Measurements from ENCODE around the gene CCNG1. TPM values are rescaled to one million over a fixed set of nuclear protein-coding genes. Genes with fewer than 3 reads are reported as not detected.
A peak's percentile ranks its signal among the peaks of the same experiment; 100 is the strongest.

The CCNG1 gene
- total and polyA plus RNA-seq, 9 of the 15 experiments (the other 6 are each of a cell fraction or from before 2014, with no cell fraction given), result 121 to 293 (median 245) TPM

DNA sequence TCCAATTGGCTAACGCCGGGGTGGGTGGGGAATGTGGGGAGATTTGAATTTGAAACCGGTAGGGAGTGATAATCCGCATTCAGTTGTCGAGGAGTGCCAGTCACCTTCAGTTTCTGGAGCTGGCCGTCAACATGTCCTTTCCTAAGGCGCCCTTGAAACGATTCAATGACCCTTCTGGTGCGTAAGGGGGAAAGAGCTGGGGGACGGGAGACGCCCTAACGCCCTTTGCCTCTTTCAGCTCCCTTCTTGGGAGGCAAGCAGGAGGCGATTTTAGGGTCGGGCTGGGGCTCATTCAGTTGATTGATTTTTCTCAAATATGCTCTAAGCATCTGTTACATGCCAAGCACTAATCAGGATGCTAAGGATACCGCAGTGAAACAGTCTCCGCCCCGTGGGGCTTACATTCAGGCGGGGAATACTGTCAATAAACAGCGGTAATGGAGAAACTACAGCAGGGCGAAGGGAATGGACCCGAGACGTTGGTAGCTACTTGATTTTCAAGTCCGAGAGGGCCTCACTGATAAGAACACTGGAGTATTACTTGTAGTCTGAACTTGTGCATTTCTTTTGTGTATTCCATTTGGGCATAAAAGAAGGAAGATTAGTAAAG lies 23.3 kb downstream of the CCNG1 start, which contains the start of gene HMMR (continued):
- TF ChIP-seq ZBTB1 (CRISPR knock-in tag; IDR thresholded peaks at IDR 0.05; ENCODE audit: borderline replicate concordance, low read depth) (0 out of 2 replicates have a peak, but pooled peaks have one; percentile 35), BRD9 (IDR thresholded peaks at IDR 0.05; ENCODE audit: low read depth, partially characterized antibody) (peak; percentile 50), ZNF586 (CRISPR knock-in tag; conservative IDR thresholded peaks at IDR 0.05) (no peak), POLR2A (conservative IDR thresholded peaks at IDR 0.05) (peak; percentile 75), RBM34 (IDR thresholded peaks at IDR 0.05; ENCODE audit: borderline replicate concordance, insufficient read depth, low read length) (no peak), CBFA2T2 (conservative IDR thresholded peaks at IDR 0.05) (no peak), ZC3H11A (IDR thresholded peaks at IDR 0.05; ENCODE audit: low read depth, low read length) (no peak), KAT8 (IDR thresholded peaks at IDR 0.05; ENCODE audit: low read depth) (no peak), ETV1 (tag; conservative IDR thresholded peaks at IDR 0.05; ENCODE audit: low read depth) (no peak), FOXP1 (CRISPR knock-in tag; IDR thresholded peaks at IDR 0.05) (no peak), ZNF253 (CRISPR knock-in tag; conservative IDR thresholded peaks at IDR 0.05) (no peak), ZFP36 (IDR thresholded peaks at IDR 0.05; ENCODE audit: low read depth, low read length, partially characterized antibody) (peak; percentile 11), ZKSCAN1 (IDR thresholded peaks at IDR 0.05; ENCODE audit: low read depth, low read length) (no peak), NBN (IDR thresholded peaks at IDR 0.05; ENCODE audit: low read depth) (0 out of 2 replicates have a peak, but pooled peaks have one; percentile 29), SMAD1 (IDR thresholded peaks at IDR 0.05; ENCODE audit: low read depth, low read length, partially characterized antibody) (peak; percentile 67), ZNF282 (CRISPR knock-in tag; IDR thresholded peaks at IDR 0.05) (no peak), JUND (IDR thresholded peaks at IDR 0.05; ENCODE audit: borderline replicate concordance, low read depth, low read length) (0 out of 2 replicates have a peak, but pooled peaks have one; percentile 4), JUND (tag; IDR thresholded peaks at IDR 0.05; ENCODE audit: borderline replicate concordance, low read depth, low read length) (no peak), KDM2B (CRISPR knock-in tag; IDR thresholded peaks at IDR 0.05) (no peak)
- TF ChIP-seq, protein P1, sequence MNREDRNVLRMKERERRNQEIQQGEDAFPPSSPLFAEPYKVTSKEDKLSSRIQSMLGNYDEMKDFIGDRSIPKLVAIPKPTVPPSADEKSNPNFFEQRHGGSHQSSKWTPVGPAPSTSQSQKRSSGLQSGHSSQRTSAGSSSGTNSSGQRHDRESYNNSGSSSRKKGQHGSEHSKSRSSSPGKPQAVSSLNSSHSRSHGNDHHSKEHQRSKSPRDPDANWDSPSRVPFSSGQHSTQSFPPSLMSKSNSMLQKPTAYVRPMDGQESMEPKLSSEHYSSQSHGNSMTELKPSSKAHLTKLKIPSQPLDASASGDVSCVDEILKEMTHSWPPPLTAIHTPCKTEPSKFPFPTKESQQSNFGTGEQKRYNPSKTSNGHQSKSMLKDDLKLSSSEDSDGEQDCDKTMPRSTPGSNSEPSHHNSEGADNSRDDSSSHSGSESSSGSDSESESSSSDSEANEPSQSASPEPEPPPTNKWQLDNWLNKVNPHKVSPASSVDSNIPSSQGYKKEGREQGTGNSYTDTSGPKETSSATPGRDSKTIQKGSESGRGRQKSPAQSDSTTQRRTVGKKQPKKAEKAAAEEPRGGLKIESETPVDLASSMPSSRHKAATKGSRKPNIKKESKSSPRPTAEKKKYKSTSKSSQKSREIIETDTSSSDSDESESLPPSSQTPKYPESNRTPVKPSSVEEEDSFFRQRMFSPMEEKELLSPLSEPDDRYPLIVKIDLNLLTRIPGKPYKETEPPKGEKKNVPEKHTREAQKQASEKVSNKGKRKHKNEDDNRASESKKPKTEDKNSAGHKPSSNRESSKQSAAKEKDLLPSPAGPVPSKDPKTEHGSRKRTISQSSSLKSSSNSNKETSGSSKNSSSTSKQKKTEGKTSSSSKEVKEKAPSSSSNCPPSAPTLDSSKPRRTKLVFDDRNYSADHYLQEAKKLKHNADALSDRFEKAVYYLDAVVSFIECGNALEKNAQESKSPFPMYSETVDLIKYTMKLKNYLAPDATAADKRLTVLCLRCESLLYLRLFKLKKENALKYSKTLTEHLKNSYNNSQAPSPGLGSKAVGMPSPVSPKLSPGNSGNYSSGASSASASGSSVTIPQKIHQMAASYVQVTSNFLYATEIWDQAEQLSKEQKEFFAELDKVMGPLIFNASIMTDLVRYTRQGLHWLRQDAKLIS (CRISPR knock-in tag; IDR thresholded peaks at IDR 0.05), result peak; percentile 75; the same call in 1 of the 2 replicates
- TF ChIP-seq, protein P2, sequence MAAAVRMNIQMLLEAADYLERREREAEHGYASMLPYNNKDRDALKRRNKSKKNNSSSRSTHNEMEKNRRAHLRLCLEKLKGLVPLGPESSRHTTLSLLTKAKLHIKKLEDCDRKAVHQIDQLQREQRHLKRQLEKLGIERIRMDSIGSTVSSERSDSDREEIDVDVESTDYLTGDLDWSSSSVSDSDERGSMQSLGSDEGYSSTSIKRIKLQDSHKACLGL (CRISPR knock-in tag; IDR thresholded peaks at IDR 0.05; ENCODE audit: borderline replicate concordance, poor library complexity, severe bottlenecking), result no peak
- TF ChIP-seq, protein P3, sequence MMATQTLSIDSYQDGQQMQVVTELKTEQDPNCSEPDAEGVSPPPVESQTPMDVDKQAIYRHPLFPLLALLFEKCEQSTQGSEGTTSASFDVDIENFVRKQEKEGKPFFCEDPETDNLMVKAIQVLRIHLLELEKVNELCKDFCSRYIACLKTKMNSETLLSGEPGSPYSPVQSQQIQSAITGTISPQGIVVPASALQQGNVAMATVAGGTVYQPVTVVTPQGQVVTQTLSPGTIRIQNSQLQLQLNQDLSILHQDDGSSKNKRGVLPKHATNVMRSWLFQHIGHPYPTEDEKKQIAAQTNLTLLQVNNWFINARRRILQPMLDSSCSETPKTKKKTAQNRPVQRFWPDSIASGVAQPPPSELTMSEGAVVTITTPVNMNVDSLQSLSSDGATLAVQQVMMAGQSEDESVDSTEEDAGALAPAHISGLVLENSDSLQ (IDR thresholded peaks at IDR 0.05), result peak; percentile 66
- TF ChIP-seq, protein P4, sequence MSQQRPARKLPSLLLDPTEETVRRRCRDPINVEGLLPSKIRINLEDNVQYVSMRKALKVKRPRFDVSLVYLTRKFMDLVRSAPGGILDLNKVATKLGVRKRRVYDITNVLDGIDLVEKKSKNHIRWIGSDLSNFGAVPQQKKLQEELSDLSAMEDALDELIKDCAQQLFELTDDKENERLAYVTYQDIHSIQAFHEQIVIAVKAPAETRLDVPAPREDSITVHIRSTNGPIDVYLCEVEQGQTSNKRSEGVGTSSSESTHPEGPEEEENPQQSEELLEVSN (IDR thresholded peaks at IDR 0.05; ENCODE audit: borderline replicate concordance in 1 of 2, extremely low read depth in 1 of 2, insufficient read depth in 1 of 2, insufficient read length in 1 of 2, low read depth in 1 of 2, low read length in 1 of 2, poor library complexity in 1 of 2, severe bottlenecking in 1 of 2), result peak in 1 of 2 experiments; percentile 20
